Panc1 (cell line): ENCODE data around the gene MYO3B.

Source experiments
- POLR2AphosphoS5 ChIP-seq: IDR thresholded peaks from 2 replicates; pipeline ENCODE4 v1.6.1; 2012; ENCODE audit warnings: mild to moderate bottlenecking, low read depth, low read length, moderate library complexity
- SIN3A ChIP-seq: IDR thresholded peaks from 2 replicates; pipeline ENCODE4 v1.6.1; 2012; ENCODE audit warnings: low read depth, mild to moderate bottlenecking, low read length, moderate library complexity, borderline replicate concordance; ENCODE audit not compliant: insufficient read depth
- TCF7L2 ChIP-seq: IDR thresholded peaks from 2 replicates; pipeline ENCODE4 v1.6.1; 2011; ENCODE audit warnings: mild to moderate bottlenecking, low read depth, low read length, inconsistent platforms
- TF ChIP-seq, protein P1 (sequence below): fragments of 450-650 bp; IDR thresholded peaks from 2 replicates; pipeline ENCODE4 v1.5.1; 2017; ENCODE audit warnings: mild to moderate bottlenecking
- TF ChIP-seq, protein P2 (sequence below), 2 experiments: IDR thresholded peaks; 2 replicates each; pipeline ENCODE4 v1.6.1; 2011 to 2012; ENCODE audit warnings: low read depth in 2 of 2, control low read depth in 1 of 2, low read length in 1 of 2, mild to moderate bottlenecking in 1 of 2, moderate library complexity in 1 of 2; ENCODE audit not compliant: insufficient read depth in 1 of 2

DNA sequence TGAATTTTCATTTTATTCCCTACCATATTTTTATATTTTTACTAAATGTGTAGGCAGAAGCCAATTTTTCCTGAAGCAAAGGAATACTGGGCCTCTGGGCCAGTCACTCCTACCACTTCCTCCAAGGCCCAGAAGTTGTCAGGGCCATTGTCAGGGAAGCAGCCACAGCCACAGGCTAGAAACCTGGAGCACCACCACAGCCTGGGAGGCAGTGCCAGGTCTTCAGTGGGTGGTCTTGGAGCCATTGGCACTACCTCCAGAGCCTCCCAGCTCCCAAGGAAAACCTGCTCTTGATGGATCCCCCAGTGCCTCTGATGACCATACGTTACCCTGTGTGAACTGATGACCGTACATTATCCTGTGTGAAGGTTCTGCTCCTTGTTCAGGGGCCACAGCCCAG, 401.6 kb downstream of the MYO3B start:
- TF ChIP-seq, protein P1, sequence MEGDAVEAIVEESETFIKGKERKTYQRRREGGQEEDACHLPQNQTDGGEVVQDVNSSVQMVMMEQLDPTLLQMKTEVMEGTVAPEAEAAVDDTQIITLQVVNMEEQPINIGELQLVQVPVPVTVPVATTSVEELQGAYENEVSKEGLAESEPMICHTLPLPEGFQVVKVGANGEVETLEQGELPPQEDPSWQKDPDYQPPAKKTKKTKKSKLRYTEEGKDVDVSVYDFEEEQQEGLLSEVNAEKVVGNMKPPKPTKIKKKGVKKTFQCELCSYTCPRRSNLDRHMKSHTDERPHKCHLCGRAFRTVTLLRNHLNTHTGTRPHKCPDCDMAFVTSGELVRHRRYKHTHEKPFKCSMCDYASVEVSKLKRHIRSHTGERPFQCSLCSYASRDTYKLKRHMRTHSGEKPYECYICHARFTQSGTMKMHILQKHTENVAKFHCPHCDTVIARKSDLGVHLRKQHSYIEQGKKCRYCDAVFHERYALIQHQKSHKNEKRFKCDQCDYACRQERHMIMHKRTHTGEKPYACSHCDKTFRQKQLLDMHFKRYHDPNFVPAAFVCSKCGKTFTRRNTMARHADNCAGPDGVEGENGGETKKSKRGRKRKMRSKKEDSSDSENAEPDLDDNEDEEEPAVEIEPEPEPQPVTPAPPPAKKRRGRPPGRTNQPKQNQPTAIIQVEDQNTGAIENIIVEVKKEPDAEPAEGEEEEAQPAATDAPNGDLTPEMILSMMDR: no peak
- TF ChIP-seq POLR2AphosphoS5 (no peak), SIN3A (no peak), TCF7L2 (no peak)
- TF ChIP-seq, protein P2, sequence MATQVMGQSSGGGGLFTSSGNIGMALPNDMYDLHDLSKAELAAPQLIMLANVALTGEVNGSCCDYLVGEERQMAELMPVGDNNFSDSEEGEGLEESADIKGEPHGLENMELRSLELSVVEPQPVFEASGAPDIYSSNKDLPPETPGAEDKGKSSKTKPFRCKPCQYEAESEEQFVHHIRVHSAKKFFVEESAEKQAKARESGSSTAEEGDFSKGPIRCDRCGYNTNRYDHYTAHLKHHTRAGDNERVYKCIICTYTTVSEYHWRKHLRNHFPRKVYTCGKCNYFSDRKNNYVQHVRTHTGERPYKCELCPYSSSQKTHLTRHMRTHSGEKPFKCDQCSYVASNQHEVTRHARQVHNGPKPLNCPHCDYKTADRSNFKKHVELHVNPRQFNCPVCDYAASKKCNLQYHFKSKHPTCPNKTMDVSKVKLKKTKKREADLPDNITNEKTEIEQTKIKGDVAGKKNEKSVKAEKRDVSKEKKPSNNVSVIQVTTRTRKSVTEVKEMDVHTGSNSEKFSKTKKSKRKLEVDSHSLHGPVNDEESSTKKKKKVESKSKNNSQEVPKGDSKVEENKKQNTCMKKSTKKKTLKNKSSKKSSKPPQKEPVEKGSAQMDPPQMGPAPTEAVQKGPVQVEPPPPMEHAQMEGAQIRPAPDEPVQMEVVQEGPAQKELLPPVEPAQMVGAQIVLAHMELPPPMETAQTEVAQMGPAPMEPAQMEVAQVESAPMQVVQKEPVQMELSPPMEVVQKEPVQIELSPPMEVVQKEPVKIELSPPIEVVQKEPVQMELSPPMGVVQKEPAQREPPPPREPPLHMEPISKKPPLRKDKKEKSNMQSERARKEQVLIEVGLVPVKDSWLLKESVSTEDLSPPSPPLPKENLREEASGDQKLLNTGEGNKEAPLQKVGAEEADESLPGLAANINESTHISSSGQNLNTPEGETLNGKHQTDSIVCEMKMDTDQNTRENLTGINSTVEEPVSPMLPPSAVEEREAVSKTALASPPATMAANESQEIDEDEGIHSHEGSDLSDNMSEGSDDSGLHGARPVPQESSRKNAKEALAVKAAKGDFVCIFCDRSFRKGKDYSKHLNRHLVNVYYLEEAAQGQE (IDR thresholded peaks at IDR 0.05; ENCODE audit: insufficient read depth in 1 of 2, low read depth in 2 of 2, low read length in 1 of 2): no peak
